Hypothalamus (tissue), 51 donors: ENCODE results near the gene NCCRP1.

Experiments
- DNase-seq, 51 donors: peaks; one replicate each; lab custom pipeline; 2025; lab: John Stamatoyannopoulos, UW

Gene NCCRP1, protein sequence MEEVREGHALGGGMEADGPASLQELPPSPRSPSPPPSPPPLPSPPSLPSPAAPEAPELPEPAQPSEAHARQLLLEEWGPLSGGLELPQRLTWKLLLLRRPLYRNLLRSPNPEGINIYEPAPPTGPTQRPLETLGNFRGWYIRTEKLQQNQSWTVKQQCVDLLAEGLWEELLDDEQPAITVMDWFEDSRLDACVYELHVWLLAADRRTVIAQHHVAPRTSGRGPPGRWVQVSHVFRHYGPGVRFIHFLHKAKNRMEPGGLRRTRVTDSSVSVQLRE

GRCh38 chr19:39196860-39197562 is at the start of gene NCCRP1:
Gene NCCRP1 (plus strand): TSS chr19:39196964. CDS start chr19:39196983, 19 bp downstream.
- DNase-seq, result no peak

GRCh38 chr19:39147480-39147879 is 49.3 kb upstream of the NCCRP1 start:
- DNase-seq, result no peak

GRCh38 chr19:39148939-39149529 is 47.7 kb upstream of the NCCRP1 start:
- no peak for DNase-seq

DNA sequence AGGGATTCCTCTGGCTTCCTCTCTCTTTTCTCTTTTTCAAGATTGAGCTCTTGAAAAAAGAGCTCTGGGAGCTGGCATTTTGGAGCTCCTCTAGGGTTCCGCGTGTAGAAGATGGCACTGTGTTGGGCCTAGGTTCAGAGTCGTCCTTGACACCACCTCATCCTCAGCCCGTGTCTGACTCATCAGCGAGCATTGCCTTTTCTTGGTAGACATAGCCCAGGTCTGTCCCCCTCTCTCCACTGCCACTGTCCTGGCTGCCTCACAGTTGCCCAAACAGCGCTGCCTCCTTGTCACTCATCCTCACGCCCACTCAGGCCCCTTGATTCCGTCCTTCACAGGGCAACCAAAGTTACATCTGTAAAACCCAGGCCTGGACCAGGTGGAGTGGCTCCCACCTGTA is 46.5 kb upstream of the NCCRP1 start:
- DNase-seq, result no peak

GRCh38 chr19:39150807-39151600 is 45.8 kb upstream of the NCCRP1 start:
- DNase-seq, result no peak

- no peak for DNase-seq
Observed at GRCh38 chr19:39152066-39152465, 44.7 kb upstream of the NCCRP1 start.

DNA sequence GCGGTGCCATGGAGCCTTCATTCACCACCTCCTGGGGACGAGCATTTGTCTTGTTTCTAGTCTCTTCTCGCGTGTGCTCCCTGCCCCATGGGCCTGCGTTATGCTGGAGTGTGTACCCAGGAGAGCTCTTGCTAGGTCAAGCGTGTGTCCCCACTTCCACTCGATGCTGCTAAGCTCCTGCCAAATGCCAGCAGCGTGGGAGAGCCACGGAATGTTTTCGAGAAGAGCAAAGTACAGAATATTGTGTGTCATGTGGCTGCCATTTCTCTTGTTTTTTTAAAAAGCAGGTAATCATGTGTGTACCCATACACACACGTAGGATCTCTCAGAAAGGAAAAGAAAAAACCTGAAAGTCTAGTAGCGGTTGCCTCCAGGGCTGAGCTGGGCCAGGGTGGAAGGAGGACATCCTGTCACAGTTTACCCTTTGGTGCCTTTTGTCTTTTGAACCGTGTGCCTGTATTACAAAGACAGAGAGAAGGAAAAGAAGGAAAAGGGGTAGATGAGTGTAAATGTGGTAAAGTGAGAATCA is 42.6 kb upstream of the NCCRP1 start:
- DNase-seq, result no peak

DNA sequence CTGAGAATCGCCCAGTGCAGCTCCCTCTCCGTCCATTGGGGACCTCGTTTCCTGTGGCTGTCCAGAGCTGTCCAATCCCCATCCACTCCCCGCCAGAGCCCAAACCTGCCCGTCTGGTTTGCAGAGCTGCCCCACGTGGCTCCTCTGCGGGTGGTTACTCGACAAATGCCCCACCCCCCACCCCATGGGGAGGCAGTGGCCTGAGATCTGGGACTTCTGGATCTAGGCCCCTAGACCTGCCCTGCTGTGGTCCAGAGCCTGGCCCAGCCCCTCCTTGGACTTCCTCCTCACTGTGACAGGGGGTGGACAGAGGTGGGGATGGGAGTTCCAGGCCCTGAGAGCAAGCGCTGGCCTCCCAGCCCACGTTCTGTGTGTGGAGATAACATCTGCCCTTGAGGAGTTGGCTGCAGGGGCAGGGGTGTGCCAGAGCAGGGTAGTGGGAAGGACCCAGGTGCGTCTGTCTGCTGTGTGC is 42.1 kb upstream of the NCCRP1 start:
- no peak for DNase-seq

GRCh38 chr19:39155114-39155700 is 41.6 kb upstream of the NCCRP1 start:
- no peak for DNase-seq

GRCh38 chr19:39155741-39156140 is 41.0 kb upstream of the NCCRP1 start:
- no peak for DNase-seq

DNA sequence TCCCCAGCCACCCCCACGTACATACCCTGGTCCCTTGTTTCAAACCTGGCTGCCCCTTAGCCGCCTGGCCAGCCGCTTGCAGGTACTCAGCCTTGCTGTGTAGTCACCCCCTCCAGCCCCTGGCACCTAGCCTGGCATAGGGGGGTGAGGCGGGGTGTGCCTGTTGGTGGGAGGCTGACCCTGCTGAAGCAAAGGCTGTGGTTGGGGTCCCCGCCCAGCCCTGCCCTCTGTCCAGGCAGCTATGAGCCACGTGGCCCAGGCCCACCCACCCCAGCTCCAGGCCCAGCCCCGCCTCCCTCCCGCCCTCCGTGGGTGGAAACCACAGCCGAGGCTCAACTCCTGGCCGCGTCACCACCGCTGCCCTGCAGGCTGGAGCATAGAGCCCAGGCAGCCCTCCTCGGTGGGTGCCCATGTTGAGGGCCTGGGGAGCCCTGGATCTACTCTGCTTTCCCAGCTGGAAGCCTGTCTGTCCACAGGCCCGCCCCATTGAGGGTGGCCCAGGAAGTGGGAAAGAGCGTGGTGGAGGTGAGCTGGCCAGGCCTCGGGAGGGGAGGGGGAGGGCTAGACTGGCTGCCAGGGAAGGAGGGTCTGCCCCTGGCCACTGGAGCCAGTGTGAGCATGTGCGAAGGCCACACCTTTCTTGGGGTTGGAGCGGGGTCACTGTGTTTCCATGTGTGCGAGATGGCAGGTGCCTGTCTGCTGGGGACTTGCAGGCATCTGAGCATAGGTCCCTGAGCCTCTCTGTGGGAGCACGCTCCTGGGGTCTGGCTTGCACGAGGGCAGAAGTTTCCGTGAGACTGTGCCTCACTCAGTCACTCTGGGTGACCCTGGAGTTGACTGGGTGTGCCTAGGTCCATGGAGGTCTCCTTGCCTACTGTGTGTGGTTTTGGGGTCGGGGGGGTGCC is 40.2 kb upstream of the NCCRP1 start:
- no peak for DNase-seq

DNA sequence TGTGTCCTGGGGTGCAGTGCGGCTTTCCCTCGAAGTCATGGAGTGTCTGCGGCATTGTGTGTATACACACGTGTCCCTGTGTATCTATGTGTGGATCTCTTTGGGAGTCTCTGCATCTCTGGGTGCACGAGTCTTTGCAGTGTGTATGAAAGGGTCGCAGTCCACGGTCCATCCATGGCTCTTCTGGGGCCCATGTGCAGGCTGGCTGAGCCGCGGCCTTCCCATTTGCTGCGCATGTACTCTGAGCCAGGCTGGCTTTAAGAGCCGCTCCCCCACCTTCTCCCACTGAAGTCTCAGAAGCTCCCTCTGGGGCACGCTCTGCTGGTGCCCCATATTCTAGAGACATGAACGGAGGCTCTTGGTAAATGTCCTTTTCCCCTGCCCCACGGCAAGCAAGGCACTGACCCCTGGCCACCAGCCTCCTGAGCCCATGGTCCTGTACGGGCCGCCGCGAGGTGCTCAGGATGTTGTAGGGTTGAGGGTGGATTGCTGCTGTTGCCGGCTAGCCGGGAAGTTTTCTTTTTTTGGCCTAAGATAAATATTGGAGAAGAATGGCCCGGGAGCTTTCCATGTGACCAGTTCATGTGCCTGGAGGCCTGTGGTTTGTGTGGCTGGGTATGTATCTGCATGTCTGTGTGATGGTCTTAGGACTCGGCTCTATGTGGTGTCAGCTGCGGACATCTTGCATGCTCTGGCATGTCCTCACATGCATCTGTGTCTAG is 39.3 kb upstream of the NCCRP1 start:
- no peak for DNase-seq

DNA sequence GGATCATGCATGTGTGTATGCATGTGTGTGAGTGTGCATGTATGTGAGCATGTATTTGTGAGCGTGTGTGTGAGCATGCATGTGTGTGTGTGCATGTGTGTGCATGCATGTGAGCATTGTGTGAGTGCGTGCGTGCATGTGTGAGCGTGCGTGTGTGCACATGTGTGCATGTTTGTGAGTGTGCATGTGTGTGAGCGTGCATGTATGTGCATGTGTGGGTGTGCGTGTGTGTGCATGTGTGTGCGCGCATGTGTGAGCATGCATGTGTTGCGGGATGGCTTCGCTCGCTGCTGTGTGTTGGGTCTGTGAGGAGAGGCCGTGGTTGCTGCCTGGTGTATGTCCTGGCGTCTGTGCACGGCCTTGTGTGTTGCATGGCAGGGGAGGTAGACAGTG is 38.8 kb upstream of the NCCRP1 start:
- DNase-seq, result no peak

- DNase-seq, result no peak
Observed at GRCh38 chr19:39158646-39159260, 38.0 kb upstream of the NCCRP1 start.

DNA sequence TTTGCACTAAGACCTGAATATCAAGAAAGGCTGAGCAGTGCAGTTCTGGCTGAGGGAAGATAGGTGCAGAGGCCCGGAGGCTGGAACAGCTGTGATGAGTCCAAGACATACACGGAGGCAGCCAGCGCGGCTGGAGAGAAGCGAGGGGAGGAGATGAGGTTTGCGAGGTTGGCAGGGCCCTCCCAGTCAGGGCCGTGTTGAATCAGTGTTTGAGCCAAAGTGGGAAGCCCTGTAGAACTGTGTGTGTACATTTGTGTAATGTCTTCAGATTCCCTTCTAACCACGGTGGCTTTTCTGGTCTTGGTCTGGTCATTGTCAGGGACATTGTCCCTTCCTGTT is 36.3 kb upstream of the NCCRP1 start:
- no peak for DNase-seq

DNA sequence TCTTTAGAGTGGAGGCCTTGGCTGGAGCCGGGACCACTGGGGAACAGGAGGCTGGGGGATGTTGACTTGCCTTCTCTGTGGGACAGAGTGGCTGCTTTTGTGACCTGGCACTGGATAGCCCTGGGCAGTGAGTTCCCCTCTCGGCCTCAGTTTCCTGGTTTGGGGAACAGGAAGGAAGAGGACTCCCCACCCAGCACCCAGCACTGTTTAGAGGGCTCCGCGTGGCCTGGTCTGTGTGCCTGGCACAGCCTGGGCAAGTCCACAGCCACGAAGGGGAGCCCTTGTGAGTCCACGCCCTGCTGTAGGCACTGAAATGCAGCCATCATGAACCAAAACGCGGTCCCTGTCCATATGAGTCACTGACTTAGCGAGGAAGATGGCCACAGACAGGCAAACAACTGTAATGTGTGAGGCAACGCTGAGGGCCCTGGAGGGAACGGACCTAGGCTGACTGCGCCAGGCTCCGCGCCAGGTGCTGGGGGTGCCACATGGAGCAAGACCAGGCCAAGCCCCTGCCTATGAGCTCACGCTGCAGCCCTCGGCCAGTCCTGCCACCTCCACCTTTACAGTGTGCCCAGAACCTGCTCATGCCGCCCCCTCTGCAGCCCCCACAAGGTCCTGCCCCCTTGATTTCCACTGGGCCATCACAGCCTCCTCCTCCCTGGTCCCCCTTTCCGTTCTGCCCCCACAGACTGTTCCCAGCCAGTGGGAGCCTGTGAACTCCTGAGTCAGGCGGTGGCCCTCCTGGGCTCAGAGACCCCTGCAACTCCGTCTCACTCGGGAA is 35.7 kb upstream of the NCCRP1 start:
- no peak for DNase-seq

- DNase-seq, result no peak
Observed at GRCh38 chr19:39162441-39163043, 34.2 kb upstream of the NCCRP1 start.
